ENCODE data around the gene ARHGAP9.
"Not testable (repeated sequence)": the region's sequence is repeated elsewhere in the genome, so short reads cannot be mapped to it uniquely, and the experiment has no call there.

ARHGAP9 gene

DNA sequence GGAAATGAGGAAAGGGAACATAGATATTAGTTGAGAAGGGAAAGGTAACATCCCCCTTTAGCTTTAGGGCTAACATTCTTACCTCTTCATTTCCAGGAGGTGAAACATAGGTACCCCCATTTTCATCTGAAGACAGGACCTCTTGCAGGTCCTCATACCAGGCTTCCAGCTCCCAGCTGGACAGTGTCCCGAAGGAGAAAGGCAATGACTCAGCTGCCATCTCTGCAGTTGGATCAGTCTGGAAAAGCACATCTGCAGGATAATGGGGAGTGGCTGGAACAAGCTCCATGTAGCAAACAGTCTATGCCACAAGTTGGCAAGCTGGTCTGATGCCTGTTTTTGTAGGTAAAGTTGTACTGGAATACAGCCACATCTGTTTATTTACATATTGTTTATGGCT lies 37.5 kb upstream of the ARHGAP9 start:
- no peak for DNase-seq

DNA sequence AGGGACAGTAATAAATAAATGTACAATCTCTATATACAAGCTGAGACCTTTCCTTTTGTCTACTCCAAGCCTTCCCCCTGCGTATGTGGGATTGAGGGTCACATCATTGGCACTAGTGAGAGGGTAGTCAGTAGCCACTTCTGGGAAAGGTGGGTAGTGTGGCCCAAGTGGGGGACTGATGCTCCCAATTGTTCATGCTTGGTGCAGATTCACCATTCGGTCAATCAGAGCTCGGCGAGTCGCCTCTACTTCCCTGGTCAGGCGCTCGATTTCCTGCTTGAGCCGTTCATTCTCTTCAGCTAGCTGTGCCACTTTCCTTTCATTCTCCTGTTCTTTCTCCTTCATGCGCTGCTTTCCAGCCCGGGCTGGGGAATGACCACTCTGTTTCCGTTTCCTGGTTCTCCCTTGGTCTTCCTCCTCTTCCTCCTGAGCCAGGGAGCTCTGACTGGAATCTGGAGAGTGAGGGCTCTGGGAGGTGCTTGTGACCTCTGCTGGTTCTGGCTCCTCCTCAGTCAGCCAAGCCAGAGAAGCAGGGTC lies 37.0 kb upstream of the ARHGAP9 start:
- DNase-seq: no peak

DNA sequence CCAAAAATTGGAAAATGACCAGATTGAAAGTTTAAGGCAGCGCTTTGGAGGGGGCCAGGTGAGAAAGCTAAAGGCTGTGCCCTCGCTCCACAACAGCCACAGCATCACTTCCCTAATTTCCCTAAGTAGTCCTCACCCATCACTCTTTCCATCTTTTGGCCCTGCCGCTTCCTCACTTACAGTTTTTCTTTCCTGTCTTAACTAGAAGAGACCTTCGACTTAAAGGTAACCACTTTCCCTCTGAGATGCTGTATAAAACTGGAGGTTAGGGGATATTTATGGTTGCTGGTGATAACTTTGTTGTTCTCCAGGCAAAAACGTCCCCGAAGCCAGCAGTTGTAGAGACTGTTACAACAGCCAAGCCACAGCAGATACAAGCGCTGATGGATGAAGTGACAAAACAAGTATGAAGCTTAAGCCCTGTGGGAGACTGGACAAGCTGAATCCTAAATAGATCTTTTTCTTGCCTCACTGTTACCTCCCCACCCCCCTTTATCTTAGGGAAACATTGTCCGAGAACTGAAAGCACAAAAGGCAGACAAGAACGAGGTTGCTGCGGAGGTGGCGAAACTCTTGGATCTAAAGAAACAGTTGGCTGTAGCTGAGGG lies 36.4 kb upstream of the ARHGAP9 start:
- DNase-seq: no peak

DNA sequence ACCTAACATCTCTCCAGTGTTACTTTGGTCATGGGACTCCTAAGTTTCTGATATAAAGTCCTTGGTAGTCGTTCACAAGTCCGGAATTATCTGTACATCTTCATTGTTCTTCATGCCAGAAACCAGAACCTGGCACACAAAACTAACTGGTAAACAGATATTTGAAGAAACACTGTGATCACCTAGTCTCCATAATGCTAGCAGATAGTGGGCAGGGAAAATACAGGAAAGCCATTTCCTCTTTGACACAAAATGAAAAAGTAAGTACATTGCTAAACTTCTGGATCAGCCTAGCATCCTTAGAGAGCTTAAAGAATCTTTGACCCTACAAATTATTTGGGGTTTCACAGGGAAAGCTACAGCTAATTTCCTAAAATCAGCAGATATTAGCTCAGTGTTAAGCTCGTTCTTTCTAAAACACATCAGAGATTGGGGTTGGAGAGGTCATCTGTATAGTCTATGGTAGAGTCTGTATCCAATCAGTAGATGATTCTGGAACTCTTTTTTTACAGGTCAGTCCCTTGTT lies 35.8 kb upstream of the ARHGAP9 start:
- DNase-seq: no peak

DNA sequence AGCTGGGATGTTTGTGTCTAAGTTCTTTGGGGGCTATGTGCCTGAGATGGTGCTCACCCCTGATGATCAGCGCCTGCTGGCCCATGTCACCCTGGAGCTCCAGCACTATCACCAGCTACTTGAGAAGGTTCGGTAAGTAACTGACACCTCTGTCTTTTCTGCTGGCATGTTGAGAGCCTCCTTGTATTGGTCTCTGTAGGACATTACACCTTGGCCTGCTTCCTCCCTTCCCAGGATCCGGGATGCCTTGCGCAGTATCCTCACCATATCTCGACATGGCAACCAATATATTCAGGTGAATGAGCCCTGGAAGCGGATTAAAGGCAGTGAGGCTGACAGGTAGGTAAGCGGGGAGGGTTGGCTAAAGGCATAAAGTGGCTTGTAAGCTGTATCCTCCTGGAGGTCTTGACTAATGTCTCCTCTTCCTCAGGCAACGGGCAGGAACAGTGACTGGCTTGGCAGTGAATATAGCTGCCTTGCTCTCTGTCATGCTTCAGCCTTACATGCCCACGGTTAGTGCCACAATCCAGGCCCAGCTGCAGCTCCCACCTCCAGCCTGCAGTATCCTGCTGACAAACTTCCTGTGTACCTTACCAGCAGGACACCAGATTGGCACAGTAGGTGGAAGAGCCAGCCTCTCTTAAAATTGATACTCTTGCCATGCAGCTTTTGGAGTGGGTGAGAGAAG lies 35.2 kb upstream of the ARHGAP9 start:
- DNase-seq: no peak

DNA sequence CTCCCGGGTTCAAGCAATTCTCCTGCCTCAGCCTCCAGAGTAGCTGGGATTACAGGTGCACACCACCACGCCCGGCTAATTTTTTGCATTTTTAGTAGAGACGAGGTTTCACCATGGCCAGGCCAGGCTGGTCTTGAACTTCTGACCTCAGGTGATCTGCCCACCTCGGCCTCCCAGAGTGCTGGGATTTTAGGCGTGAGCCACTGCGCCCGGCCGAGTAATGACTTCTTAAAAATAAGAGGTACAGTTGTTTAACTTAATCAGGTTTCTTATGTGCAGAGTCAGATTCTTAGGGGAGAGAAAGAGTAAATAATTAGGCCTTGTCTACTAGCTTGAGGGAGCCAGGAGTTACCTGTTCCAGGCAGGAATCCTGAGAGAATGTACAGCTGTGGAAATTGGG lies 34.6 kb upstream of the ARHGAP9 start:
- not testable (repeated sequence) for DNase-seq

DNA sequence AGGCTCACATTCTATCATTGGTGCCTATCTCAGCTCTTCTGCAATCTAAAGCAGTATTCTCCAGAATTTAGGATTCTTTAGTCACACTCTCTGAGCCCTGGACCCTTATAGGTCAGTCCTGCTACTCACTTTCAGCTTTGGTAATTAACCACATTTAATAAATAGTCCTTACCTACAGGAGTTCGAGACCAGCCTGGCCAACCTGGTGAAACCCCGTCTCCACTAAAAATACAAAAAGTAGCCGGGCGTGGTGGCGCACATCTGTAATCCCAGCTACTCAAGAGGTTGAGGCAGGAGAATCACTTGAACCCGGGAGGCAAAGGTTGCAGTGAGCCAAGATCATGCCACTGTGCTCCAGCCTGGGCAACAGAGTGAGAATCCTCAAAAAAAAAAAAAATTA lies 34.0 kb upstream of the ARHGAP9 start:
- DNase-seq: not testable (repeated sequence)

DNA sequence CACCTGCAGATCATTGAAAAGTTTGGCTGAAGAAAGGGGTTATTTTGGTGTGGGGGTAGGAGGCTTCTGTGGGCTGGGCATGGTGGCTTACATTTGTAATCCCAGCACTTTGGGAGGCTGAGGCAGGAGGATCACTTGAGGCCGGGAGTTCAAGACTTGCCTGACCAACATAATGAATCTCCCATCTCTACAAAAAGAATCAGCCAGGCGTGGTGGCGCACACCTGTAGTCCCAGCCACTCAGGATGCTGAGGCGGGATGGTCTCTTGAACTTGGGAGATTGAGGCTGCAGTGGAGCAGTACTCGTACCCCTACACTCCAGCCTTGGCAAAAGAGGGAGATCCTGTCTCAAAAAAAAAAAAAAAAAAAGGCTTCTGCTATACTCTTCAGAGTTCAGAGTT lies 33.6 kb upstream of the ARHGAP9 start:
- no peak for DNase-seq

DNA sequence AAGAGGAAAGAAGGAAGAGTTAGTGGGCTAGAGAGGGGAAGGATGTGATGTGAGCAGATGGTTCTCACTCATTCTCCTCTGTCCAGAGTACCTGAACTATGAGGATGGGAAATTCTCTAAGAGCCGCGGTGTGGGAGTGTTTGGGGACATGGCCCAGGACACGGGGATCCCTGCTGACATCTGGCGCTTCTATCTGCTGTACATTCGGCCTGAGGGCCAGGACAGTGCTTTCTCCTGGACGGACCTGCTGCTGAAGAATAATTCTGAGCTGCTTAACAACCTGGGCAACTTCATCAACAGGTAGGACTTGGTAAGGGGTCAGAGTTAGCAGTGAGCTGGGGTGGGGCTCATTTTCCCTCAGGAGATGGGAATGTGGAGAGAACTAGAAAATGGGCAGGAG lies 33.0 kb upstream of the ARHGAP9 start:
- DNase-seq: no peak

DNA sequence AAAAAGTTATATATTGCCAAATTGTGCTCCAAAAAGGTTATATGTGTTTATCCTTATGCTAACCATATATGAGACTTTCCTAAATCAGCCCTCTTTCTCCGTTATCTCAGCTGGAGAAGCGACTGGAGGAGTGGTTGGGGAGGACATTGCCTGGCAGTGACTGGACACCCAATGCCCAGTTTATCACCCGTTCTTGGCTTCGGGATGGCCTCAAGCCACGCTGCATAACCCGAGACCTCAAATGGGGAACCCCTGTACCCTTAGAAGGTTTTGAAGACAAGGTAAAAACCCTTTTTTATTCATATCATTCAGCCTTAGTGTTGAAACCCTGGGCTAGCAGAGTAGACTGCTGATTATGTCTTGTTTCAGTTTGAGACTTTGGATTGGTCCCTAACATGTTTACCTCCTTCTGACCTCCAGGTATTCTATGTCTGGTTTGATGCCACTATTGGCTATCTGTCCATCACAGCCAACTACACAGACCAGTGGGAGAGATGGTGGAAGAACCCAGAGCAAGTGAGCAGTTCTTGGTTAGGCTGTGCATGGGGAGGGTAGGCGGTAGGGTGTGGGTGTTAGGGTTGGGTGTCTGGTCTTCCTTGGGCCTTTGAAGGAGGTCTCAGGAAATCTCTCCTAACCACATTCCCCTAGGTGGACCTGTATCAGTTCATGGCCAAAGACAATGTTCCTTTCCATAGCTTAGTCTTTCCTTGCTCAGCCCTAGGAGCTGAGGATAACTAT lies 32.1 kb upstream of the ARHGAP9 start:
- DNase-seq: no peak

DNA sequence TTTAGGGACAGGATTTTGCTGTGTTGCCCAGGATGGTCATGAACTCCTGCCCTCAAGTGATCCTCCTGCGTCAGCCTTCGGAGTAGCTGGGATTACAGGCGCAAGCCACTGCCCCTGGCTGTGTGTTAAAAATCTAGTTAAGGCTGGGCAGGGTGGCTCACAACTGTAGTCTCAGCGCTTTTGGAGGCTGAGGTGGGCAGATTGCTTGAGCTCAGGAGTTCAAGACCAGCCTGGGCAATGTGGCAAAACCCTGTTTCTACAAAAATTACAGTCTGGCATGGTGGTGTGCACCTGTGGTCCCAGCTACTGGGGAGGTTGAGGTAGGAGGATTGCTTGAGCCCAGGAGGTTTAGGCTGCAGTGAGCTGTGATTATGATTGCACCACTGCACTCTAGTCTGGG lies 31.5 kb upstream of the ARHGAP9 start:
- no peak for DNase-seq

DNA sequence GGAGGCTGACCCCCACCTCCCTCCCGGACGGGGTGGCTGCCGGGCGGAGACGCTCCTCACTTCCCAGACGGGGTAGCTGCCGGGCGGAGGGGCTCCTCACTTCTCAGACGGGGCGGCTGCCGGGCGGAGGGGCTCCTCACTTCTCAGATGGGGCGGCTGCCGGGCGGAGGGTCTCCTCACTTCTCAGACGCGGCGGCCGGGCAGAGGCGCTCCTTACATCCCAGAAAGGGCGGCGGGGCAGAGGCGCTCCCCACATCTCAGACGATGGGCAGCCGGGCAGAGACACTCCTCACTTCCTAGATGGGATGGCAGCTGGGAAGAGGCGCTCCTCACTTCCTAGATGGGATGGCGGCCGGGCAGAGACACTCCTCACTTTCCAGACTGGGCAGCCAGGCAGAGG lies 28.1 kb upstream of the ARHGAP9 start:
- DNase-seq: not testable (repeated sequence)

DNA sequence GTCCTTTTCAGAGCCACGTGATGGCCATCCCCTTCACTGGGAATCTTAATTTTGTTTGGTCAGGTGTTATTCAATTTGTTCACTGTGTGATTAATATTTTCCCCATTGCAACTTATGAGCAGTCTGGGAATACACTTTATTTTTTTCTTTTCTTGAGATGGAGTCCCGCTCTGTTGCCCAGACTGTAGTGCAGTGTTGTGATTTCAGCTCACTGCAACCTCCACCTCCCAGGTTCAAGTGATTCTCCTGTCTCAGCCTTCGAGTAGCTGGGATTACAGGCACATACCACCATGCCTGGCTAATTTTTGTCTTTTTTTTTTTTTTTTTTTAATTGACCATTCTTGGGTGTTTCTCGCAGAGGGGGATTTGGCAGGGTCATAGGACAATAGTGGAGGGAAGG lies 26.9 kb upstream of the ARHGAP9 start:
- DNase-seq: not testable (repeated sequence)

DNA sequence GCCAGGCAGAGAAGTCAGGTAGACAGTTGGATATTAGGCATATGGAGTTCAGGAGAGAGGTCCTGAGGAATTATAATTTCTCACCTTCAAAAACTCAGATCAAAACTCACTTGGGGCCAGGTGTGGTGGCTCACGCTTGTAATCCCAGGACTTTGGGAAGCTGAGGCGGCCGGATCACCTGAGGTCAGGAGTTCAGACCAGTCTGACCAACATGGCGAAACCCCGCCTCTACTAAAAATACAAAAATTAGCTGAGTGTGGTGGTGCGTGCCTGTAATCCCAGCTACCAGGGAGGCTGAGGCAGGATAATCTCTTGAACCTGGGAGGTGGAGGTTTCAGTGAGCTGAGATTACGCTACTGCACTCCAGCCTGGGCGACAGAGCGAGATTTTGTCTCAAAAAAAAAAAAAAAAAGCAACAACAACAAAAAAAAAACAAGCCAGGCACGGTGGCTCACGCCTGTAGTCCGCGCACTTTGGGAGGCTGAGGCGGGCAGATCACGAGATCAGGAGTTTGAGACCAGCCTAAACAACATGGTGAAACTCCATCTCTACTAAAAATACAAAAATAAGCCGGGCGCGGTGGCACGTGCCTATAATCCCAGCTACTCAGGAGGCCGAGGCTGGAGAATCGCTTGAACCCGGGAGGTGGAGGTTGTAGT lies 22.8 kb upstream of the ARHGAP9 start:
- DNase-seq: not testable (repeated sequence)

DNA sequence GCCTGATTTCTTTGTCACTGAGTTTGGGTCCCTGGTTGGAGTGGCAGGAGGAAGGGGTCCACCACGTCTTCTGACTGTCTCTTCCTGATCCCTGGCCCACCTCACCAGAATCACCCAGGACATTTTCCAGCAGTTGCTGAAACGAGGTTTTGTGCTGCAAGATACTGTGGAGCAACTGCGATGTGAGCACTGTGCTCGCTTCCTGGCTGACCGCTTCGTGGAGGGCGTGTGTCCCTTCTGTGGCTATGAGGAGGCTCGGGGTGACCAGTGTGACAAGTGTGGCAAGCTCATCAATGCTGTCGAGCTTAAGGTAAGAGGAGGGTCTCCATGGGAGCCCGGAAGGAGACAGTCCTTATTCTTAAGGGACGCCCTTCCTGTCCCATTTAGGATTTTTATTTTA lies 20.5 kb upstream of the ARHGAP9 start:
- DNase-seq: no peak

DNA sequence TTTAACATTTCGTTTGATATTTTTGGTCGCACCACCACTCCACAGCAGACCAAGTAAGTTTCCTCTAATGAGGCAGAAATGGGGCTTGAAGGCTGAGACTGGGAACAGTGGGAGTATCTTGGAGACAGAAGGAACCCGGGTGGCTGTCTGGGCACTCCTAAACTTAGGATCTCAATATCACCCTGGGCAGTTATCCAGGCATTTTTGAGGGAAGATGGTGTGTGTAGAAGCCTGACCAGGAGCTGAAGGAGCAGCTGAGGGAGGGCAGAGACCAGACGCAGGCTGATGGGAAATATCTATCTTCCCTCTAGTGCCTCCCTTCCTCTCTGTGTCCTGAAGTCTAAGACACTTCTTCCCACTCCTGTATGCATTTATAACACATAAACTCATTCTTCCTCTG lies 18.9 kb upstream of the ARHGAP9 start:
- no peak for DNase-seq

DNA sequence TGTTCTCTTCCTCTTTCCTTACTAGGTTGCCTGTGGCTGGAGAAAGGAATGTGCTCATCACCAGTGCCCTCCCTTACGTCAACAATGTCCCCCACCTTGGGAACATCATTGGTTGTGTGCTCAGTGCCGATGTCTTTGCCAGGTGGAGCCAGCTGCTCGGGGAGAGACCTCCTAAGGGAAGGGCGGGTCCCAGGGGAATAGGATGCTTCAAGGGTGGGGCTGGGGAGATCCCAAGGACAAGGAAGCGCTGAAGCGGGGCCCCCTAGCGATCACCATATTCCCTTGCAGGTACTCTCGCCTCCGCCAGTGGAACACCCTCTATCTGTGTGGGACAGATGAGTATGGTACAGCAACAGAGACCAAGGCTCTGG lies 18.5 kb upstream of the ARHGAP9 start:
- no peak for DNase-seq

DNA sequence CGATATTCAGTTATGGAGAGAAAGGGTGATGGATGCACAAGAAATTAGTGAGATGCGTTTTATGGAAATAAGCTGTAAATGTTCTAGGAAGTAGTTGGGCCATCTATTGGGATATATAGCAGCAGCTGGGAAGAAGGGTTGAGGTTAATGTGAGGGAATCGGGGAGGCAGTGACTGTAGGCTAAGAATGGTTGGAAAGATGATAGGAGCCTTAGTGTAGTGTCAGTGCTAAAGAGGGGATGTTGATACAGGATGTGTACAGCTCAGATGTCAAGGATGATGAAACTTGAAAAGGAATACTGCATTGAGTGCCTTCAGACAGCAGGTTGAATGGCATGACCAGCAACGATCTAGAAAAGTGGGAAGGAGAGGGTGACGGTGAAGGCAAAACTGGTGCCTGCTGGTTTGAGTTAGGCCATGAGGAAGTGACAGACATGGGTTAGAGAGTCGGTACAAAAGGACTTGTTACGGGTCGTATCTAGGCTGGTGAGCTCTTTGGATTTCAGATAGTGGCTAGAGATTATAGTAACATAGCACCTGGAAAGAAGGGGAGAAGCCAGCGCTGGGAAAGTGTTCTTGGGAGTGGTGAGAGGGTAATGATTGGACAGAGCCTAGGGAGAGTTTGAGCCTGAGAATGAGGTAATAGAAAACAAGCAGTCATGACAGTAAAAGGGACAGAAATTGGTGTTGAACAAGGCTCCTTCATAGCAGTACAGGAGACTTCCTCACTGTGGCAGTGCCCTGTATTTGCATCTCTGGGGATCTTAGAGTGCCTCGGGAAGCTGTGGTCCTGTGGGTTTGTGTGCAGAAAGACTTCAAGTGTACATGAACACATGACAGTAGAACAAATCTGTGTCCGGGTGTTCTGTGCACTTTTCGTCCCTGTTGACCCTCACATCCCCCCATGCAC lies 17.8 kb upstream of the ARHGAP9 start:
- DNase-seq: no peak

DNA sequence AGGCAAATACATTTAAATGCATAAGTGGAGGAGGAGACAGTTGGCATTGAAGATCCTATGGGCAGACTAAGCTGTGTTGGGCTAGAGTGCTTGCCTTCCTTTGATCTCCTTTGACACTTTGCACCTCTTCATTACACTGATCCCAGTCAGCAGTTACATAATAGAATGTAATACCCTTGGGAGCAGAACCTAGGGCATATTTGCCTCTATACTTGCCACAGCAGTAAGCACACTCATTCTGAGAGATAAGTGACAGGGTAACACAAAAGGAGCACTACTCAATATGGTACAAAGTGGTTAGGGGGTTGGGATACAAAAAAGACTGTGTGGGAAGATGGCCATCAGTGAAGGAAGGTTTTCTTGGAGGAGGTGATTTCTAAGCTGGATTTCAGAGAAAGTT lies 17.2 kb upstream of the ARHGAP9 start:
- no peak for DNase-seq

DNA sequence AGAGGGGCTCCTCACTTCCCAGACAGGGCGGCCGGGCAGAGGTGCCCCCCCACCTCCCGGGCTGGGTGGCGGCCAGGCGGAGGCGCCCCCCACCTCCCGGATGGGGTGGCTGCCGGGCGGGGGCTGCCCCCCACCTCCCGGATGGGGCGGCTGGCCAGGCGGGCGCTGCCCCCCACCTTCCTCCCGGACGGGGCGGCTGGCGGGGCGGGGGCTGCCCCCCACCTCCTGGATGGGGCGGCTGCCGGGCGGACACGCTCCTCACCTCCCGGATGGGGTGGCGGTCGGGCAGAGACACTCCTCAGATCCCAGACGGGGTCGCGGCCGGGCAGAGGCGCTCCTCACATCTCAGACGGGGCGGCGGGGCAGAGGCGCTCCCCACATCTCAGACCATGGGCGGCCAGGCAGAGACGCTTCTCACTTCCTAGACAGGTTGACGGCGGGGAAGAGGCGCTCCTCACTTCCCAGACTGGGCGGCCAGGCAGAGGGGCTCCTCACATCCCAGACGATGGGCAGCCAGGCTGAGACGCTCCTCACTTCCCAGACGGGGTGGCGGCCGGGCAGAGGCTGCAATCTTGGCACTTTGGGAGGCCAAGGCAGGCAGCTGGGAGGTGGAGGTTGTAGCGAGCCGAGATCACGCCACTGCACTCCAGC lies 15.5 kb upstream of the ARHGAP9 start:
- not testable (repeated sequence) for DNase-seq

DNA sequence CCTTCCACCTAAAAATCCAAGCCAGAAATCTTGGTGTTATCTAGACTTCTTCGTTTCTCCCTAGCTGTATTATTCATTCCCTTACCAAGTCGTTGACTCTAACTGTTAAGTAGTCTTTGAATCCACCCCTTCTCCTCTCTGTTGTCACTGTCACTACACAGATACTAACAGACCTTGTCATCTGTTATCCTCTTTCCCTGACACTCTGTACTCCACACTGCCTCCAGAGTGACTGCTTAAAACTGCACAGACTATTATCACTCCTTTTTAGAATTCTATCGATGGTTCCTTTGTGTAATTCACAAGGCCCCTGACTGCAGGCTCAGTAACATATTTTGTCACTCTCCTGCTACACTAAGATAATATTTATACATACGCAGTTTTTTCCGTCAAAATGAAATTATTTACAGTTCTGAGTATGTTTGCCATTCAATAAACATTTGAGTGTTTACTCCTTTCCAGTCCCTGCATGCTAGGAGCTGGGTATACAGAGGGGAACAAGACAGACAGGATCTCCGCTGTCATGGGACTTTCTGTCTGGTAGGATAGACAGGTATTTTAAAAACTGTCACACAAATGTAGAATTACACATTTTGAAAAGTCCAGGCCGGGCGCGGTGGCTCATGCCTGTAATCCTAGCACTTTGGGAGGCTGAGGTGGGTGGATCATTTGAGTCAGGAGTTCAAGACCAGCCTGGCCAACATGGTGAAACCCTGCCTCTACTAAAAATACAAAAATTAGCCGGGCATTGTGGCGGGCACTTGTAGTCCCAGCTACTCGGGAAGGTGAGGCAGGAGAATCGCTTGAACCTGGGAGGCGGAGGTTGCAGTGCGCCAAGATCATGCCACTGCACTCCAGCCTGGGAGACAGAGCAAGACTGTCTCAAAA lies 12.0 kb upstream of the ARHGAP9 start:
- DNase-seq: no peak

Data from CD4-positive, alpha-beta T cell treated with Interleukin-15 for 1 hour (primary cell).